HFF-Myc (cell line): ENCODE measurements around the gene PHRF1.
"Not testable (repeated sequence)": the region's sequence is repeated elsewhere in the genome, so short reads cannot be mapped to it uniquely, and the experiment has no call there.

Experiments
- DNase-seq: peaks from one replicate; pipeline ENCODE4 v3.0.0-alpha.2; 2011; ENCODE audit warnings: low read depth; ENCODE audit errors: extremely low read depth
- H3K4me3 ChIP-seq: replicated peaks from 2 replicates; pipeline ENCODE4 v1.5.1; 2011; ENCODE audit warnings: low read depth, mild to moderate bottlenecking, control low read depth, low read length
- TF ChIP-seq, protein P1 (sequence below): IDR thresholded peaks from 2 replicates; pipeline ENCODE4 v1.5.1; 2012; ENCODE audit warnings: mild to moderate bottlenecking, low read depth, low read length, control low read depth; ENCODE audit errors: missing control alignments

The PHRF1 gene

DNA sequence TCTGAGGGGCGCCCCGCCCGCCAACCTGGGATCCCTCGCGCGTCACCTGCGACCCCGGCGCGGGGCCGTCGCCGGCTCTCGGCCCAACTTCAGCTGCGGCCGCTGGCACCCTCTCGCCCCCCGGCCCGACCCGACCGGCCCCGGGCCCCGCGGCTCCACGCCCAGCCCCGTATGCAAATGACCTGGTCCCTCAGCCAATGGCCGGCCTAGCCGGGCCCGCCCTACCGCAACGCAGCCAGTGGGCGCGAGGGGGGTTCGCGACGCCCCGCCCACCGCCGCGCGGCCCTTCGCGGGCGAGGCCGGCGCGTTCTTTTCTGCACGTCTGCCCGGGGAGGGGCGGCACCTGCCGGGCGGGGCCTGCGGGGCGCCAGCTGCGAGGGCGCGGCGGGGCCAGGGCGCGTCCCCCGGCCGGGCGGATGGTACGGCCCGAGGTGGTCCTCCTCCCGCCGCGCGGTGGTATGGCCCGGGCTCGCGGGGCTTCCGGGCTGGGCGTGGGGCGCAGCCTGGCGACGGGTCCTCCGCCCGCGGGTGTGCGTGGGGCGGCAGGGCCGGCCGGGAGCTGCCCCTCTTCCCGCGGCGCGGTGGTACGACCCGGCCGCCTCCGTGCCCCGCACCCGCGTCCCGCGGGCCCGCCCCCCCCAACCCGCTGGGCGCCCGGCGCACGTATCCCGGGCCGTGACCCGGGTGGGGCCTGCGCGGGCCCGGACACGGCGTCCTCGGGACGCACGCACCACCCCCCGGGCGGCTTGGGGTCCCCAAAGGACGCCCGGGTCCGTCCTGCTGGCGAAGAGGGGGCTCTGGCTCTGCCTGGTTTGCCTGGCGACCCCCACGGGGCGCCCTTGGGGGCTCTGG, 7.7 kb upstream of the PHRF1 start:
- peak overlapping the region; percentile 50 for H3K4me3 ChIP-seq
- peak; percentile 39 for DNase-seq
- TF ChIP-seq, protein P1, sequence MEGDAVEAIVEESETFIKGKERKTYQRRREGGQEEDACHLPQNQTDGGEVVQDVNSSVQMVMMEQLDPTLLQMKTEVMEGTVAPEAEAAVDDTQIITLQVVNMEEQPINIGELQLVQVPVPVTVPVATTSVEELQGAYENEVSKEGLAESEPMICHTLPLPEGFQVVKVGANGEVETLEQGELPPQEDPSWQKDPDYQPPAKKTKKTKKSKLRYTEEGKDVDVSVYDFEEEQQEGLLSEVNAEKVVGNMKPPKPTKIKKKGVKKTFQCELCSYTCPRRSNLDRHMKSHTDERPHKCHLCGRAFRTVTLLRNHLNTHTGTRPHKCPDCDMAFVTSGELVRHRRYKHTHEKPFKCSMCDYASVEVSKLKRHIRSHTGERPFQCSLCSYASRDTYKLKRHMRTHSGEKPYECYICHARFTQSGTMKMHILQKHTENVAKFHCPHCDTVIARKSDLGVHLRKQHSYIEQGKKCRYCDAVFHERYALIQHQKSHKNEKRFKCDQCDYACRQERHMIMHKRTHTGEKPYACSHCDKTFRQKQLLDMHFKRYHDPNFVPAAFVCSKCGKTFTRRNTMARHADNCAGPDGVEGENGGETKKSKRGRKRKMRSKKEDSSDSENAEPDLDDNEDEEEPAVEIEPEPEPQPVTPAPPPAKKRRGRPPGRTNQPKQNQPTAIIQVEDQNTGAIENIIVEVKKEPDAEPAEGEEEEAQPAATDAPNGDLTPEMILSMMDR, result no peak

DNA sequence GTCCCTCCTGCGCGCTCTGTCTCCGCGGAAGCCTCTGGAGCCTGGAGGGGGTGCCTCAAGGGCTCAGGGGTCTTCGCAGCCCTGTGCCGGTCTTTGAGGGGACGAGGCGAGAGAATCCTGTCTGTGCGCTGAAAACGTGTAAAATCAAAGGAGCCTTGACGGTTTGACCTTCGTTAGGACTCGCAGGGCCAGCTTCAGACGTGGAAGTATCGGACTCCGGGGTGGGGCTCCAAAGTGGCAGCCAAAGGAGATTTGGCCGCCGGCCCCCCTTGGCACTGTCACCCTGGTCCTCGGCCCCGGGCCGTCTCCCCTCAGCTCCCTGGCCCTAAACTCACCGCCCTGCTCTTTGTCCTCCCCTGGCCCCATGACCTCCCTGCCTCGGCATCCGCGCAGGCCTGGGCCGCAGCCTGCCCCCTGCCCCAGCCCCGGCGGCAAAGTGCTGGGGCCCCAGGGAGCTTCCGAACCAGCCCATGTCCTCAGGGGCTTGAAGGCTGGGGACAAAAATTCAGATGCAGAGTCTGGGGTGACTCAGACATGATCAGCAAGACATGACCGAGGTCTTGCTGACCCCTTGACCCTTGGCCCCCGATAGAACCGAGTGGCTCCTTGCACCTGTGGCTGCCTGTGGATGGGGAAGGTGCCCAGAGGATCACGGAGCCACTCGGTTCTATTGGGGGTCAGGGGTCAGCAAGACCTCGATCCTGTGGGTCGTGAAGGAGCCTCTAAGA, 6.9 kb upstream of the PHRF1 start:
- TF ChIP-seq, protein P1, result no peak
- no peak for DNase-seq
- H3K4me3 ChIP-seq, result peak overlapping the region; percentile 50

DNA sequence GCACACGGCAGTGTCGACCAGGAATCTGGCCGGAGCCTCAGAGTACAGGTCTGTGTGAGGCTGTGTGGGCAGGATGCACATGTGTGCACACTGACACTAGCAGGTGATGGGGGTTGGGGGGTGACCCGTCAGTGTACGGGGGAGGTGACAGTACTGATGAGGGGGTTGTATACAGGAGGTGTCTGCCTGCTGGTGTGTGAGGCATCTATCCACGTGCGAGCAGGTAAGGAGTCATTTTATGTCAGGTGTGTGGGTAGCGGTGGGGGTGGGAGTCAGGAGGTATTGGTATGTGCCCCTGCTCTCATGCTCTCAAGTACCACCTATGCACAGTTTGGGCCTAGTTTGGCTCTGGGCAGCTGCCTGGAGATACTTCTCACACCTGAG, 4.5 kb upstream of the PHRF1 start:
- TF ChIP-seq, protein P1, result no peak
- no peak for DNase-seq
- H3K4me3 ChIP-seq, result no peak overlapping the region

DNA sequence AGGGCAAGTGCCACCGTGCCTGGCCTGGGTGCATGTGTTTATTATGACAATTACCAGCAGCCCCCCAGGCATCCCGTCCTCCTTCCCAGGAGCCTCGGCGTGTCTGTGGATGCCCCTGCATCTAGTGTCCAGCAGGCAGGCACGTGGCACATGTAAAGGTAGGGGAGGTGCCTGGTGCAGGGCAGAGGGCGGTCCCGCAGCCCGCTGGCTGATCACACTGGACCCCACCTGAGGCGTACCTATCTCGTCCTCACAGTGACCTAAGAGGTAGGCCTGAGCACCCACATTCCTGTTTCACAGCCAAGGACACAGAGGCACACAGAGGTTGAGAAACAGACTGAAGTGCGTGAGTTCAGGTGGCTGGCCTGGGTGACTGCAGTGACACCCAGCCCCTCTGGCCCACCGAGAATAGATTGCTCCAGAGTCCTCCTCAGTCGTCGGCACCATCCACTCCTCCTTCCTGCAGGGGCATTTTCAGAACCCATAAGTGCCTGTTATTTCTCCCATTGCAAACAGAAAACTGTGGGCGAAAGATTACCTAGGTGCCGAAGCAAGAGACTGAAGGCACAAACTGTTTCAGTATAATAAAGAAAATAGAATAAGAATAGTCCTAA, 3.0 kb upstream of the PHRF1 start:
- no peak for DNase-seq
- TF ChIP-seq, protein P1, result no peak
- H3K4me3 ChIP-seq, result no peak overlapping the region

DNA sequence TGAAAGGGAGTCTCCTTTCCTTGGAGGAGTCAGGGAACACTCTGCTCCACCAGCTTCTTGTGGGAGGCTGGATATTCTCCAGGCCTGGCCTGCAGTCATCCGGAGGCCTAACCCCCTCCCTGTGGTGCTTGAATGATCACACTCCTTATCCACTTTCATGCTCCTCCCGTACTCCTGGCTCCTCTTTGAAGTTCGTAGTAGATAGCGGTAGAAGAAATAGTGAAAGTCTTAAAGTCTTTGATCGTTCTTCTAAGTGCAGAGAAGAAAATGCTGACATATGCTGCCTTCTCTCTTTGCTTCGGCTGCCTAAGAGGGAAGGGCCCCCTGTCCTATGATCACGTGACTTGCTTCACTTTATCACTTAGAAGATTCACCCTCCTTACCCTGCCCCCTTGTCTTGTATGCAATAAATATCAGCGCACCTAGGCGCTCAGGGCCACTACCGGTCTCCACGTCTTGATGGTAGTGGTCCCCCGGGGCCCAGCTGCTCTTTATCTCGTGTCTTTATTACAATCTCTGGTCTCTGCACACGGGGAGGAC, 2.2 kb upstream of the PHRF1 start:
- DNase-seq, H3K4me3 ChIP-seq: not testable (repeated sequence)

DNA sequence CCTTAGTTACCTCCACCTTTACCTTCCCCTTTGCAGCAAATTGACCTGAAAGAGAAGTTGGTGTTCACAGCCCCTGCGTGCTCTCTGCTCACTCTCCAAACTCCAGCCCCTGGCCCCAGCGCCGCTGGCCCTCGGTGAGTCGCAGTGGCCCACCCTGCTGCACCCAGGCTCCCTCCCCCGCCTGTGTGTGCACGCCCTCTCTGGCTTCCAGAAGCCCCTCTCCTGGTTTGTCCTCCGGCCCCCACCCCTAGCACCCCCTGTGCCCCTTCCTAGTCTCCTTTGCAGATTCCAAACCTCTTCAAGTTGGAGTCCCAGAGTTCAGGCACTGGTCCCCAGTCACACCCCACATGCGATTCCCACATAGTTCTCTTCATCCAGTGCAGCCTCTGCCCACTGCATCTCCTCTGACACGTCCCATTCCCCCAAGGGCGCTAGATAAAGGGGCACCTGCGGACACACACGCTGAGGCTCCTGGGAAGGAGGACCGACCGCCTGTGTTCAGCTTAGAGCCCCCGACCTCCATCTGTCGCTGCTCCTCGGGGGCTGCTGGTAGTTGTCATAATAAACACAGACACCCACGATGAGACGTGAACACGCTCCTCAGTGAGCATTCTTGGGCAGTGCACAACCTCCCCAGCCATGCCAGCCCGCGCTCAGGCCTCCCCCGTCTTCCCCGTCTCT, 1.5 kb upstream of the PHRF1 start:
- no peak for DNase-seq
- TF ChIP-seq, protein P1, result no peak
- H3K4me3 ChIP-seq, result peak overlapping the region; percentile 56
